Heart right ventricle (tissue), 16 donors: ENCODE measurements around the gene CLBA1. TPM values are rescaled to one million over a fixed set of nuclear protein-coding genes. Genes with fewer than 3 reads are reported as not detected.

Experiments
- ATAC-seq, 8 donors: fragments of 200-7000 bp; cut with Tn5 transposase; one replicate each; pipeline ENCODE4 v1.9.1; 2020; ENCODE audit warnings: mild to moderate bottlenecking in 8 of 8, moderate library complexity in 8 of 8, moderate number of reproducible peaks in 1 of 8
- DNase-seq, 2 donors: peaks; one replicate each; pipeline ENCODE4 v3.0.0-alpha.2; 2020
- H3K27ac ChIP-seq, 10 donors: fragments of 200-600 bp; sonication (generic) in 2 of 10; one replicate each; pipeline versions ENCODE4 v1.5.0 to v1.8.0; 2020 to 2022; ENCODE audit warnings: mild to moderate bottlenecking in 3 of 10
- H3K27me3 ChIP-seq, 7 donors: fragments of 200-600 bp; one replicate each; pipeline ENCODE4 v1.8.0; 2021 to 2022; ENCODE audit warnings: mild to moderate bottlenecking in 2 of 7
- H3K36me3 ChIP-seq, 9 donors: fragments of 200-600 bp; sonication (generic) in 1 of 9; one replicate each; pipeline versions ENCODE4 v1.5.0 to v1.8.0; 2020 to 2022; ENCODE audit warnings: mild to moderate bottlenecking in 2 of 9
- H3K4me1 ChIP-seq, 9 donors: fragments of 200-600 bp; sonication (generic) in 1 of 9; one replicate each; pipeline versions ENCODE4 v1.5.0 to v1.8.0; 2020 to 2022; ENCODE audit warnings: mild to moderate bottlenecking in 4 of 9
- H3K4me3 ChIP-seq, 10 donors: fragments of 200-600 bp; sonication (generic) in 2 of 10; one replicate each; pipeline versions ENCODE4 v1.5.0 to v1.8.0; 2020 to 2022; ENCODE audit warnings: mild to moderate bottlenecking in 7 of 10, moderate library complexity in 2 of 10
- H3K9me3 ChIP-seq, 11 donors: fragments of 200-600 bp in 10 of 11; sonication (generic) in 2 of 11; one replicate each; pipeline versions ENCODE4 v1.5.0 to v1.8.0; 2013 to 2022; ENCODE audit warnings: mild to moderate bottlenecking in 2 of 11, control low read depth in 1 of 11, moderate library complexity in 1 of 11
- WGBS, 2 donors: extraction: QIAGEN DNeasy Blood & Tissue Kit; methylation state at CpG; one replicate each; pipeline ENCODE4 v1.1.7; 2013; ENCODE audit warnings: inconsistent platforms in 1 of 2; 5-methylcytosine and 5-hydroxymethylcytosine counted together
- intact Hi-C, 10 donors: fragments of 100-400 bp; cut with DNase I; formaldehyde crosslinking; loops; one replicate each; pipeline versions ENCODE4 v1.11.1 to v1.14.2; 2022
- polyA plus RNA-seq, 2 donors: library from polyadenylated mRNA; stranded (reverse); fragments of 200-250 nt; gene quantifications; one replicate each; pipeline ENCODE4 v1.2.3, GENCODE V29; 2013
- total RNA-seq, 10 donors: library from RNA; stranded (reverse); fragmentation: NEBNext Ultra II Directional in 3 of 10; extraction: Animal tissue kit (Norgen Biotek cat#: 25700) in 3 of 10; gene quantifications; one replicate each; pipeline versions ENCODE4 v1.2.1 to v1.2.4, GENCODE V29; 2021 to 2023
- TF ChIP-seq, protein P1 (sequence below), 9 donors: fragments of 200-600 bp; sonication (generic) in 2 of 9; IDR thresholded peaks; one replicate each; pipeline versions ENCODE4 v1.5.0 to v1.8.0; 2021 to 2022; ENCODE audit warnings: antibody characterized with exemption in 9 of 9, mild to moderate bottlenecking in 5 of 9, moderate library complexity in 1 of 9
- donor health status: Arrhythmogenic right ventricular cardiomyopathy.
- donor health status: ischemic (EF 13 %, LVEDD 7.1; RV severe dilation, severe dysfunction).
- donor health status: healthy with polysubstance abuse.
- donor health status: DM: no; HTN: yes; CAD: no.
- donor health status: DM: no; HTN: no; CAD: no.
- donor health status: ischemic (EF 25% LVEDD 6.9; RV normal size, moderate dysfunction).
- donor health status: ischemic (EF 25% LVEDD 5.7; RV mildly dilated, moderate dysfunction).
- donor health status: healthy.
- donor health status: DM: yes; HTN: yes; CAD: no.
- donor health status: Ischemic cardiomyopathy.
- donor health status: ischemic (EF 35%, LVEDD 5.7; RV mildly dilated, moderate dysfunction).
- donor health status: nonischemic (EF 11% LVEDD 7.7; RV severe dilation, severe dysfunction).
- donor health status: DM: yes; HTN: yes; CAD: no.
- donor health status: PGD.
- donor health status: ischemic (EF 29% LVEDD 5.4; RV normal size, mild dysfunction).
- donor health status: nonischemic (EF 23%, LVEDD 6.1; RV moderate dilation, normal function).

CLBA1 gene
- total and polyA plus RNA-seq, 12 donors, result 1.2 to 3.5 (median 2.6) TPM

DNA sequence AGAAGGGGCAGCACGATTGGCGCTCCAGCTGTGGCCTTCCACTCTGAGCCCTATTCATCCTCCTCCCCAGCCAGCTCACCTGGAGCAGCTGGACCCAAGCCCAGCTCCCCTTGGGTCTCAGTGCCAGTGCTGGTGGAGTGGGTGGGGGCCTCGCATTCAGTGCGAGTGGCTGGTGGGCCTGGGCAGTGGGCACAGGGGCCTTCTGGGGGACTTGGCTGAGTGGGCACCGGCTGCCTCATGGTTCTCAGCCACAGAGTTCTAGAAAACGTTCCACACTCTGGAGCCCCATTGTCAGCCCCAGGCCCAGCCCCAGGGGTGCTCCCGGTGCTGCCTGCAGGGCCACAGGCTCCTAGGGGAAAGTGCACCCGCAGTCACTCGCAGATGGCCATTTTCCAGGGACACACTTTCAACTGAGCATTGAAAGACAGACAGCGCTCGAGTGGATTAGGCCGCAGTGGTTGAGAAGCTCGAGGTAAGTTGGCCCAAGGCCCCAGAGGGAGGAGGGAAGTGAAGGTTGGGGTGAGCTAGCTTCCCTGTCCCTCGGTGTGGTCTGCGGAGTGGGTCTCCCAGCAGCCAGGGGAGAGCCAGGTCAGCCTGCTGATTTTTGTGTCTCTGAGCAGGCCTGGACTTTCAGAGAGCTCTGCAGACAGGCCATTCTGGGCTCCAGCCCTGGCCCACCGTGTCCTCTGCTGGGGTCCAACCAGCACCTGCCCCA is 3.8 kb downstream of the CLBA1 start:
- TF ChIP-seq, protein P1, sequence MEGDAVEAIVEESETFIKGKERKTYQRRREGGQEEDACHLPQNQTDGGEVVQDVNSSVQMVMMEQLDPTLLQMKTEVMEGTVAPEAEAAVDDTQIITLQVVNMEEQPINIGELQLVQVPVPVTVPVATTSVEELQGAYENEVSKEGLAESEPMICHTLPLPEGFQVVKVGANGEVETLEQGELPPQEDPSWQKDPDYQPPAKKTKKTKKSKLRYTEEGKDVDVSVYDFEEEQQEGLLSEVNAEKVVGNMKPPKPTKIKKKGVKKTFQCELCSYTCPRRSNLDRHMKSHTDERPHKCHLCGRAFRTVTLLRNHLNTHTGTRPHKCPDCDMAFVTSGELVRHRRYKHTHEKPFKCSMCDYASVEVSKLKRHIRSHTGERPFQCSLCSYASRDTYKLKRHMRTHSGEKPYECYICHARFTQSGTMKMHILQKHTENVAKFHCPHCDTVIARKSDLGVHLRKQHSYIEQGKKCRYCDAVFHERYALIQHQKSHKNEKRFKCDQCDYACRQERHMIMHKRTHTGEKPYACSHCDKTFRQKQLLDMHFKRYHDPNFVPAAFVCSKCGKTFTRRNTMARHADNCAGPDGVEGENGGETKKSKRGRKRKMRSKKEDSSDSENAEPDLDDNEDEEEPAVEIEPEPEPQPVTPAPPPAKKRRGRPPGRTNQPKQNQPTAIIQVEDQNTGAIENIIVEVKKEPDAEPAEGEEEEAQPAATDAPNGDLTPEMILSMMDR (IDR thresholded peaks at IDR 0.05), result no peak
- no peak for DNase-seq

DNA sequence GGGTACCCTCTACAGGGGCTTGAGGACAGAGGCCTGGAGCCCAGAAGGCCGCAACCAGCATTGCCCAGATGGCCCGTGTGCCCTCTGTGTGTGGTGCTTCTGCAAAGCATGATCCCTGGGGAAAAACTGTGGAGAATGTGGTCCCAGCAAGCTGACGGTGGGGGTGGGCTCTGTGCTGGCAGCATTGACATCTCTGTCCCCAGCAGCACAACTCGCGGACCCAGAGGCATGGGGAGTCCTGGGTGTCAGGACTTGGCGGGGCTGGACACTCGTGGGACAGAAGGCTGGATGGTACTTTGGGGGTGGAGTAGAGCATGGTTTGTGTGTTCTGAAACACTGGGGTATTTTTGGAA is 4.3 kb downstream of the CLBA1 start:
- ATAC-seq (no peak), DNase-seq (no peak)
- no peaks in the 10 kb centered on the region for H3K9me3 ChIP-seq
- peaks cover 0 to 21% (median 11%) of the 10 kb centered on the region in 9 donors for H3K4me1 ChIP-seq
- 90% methylated on average over 7 of the region's 7 CpGs for WGBS, 2 donors
- TF ChIP-seq, protein P1 (IDR thresholded peaks at IDR 0.05), result no peak
- H3K36me3 ChIP-seq, result peaks cover 0 to 29% (median 0%) of the 10 kb centered on the region in 9 donors
- H3K27ac ChIP-seq, result no peak overlapping the region
- intact Hi-C loops, result loop anchor here in 2 of 10 donors (5.0 to 10.0 kb wide), 2 partner anchors 32 to 1165 kb away; partner anchors contain the start of gene CDCA4 (in 1 of the 2)
- no peaks in the 10 kb centered on the region for H3K27me3 ChIP-seq
- H3K4me3 ChIP-seq, result no peak overlapping the region

More for the DNA sequence above, 3.8 kb downstream of the CLBA1 start:
- 90 to 91% methylated on average over 15 to 16 of the region's 16 CpGs for WGBS, 2 donors
- no peak overlapping the region for H3K27ac ChIP-seq
- ATAC-seq, result no peak
- peaks cover 0 to 24% (median 0%) of the 10 kb centered on the region in 9 donors for H3K36me3 ChIP-seq
- H3K27me3 ChIP-seq, result no peaks in the 10 kb centered on the region
- no peaks in the 10 kb centered on the region for H3K9me3 ChIP-seq
- intact Hi-C loops, result loop anchor here in 1 of 10 donors (5.0 kb wide), 1 partner anchor 33 kb away; the partner anchor contains the start of gene CDCA4
- peaks cover 0 to 23% (median 11%) of the 10 kb centered on the region in 9 donors for H3K4me1 ChIP-seq
- no peak overlapping the region for H3K4me3 ChIP-seq

DNA sequence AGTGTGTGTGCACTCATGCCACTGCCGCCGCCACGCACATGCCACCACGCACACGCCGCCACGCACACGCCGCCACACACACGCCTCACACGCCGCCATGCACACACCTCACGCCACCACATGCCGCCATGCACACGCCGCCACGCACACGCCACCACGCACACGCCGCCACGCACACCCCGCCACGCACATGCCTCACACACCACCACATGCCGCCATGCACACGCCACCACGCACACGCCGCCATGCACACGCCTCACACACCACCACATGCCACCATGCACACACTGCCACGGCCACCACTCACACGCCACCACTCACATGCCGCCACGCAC is 6.3 kb downstream of the CLBA1 start:
- Histone ChIP-seq H3K27ac (no peak overlapping the region), H3K36me3 (peaks cover 0 to 39% (median 0%) of the 10 kb centered on the region in 9 donors), H3K4me1 (peaks cover 0 to 5% (median under 1%) of the 10 kb centered on the region in 9 donors), H3K4me3 (no peak overlapping the region), H3K9me3 (no peaks in the 10 kb centered on the region), H3K27me3 (no peaks in the 10 kb centered on the region)
- WGBS, 2 donors, result 98 to 99% methylated on average over 21 to 34 of the region's 34 CpGs
- TF ChIP-seq, protein P1 (IDR thresholded peaks at IDR 0.05), result no peak
- ATAC-seq, result no peak
- no peak for DNase-seq
- intact Hi-C loops, result loop anchor here in 1 of 10 donors (10.0 kb wide), 1 partner anchor 1167 kb away; no protein-coding TSS in a partner anchor

DNA sequence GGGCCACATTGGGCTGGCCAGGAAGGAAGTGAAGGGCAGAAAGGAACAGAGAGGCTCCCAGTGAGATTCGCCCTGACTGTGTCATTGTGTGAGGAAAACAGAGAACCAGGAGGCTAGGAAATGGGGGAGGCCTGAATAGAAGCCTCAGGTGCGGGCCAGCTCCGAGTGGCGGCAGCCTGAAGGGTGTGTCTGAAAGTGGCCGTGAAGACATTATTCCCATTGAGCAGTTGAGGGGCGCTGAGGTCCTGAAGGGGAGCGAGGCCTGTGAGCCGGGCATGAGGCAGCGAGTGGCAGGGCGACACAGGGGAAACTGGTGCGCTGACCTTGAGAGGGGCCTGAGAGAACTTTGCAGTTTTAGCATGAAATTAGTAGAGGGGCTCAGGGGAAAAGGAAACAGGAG is 6.9 kb downstream of the CLBA1 start:
- Histone ChIP-seq H3K36me3 (peaks cover 0 to 39% (median 0%) of the 10 kb centered on the region in 9 donors), H3K4me1 (no peaks in the 10 kb centered on the region)

More for the DNA sequence above, 6.9 kb downstream of the CLBA1 start:
- no peaks in the 10 kb centered on the region for H3K9me3 ChIP-seq
- no peaks in the 10 kb centered on the region for H3K27me3 ChIP-seq
- TF ChIP-seq, protein P1 (IDR thresholded peaks at IDR 0.05), result no peak
- no peak overlapping the region for H3K27ac ChIP-seq
- WGBS, 2 donors, result 92 to 97% methylated on average over 11 of the region's 11 CpGs
- H3K4me3 ChIP-seq, result no peak overlapping the region
- intact Hi-C loops, result loop anchor here in 1 of 10 donors (10.0 kb wide), 1 partner anchor 1168 kb away; no protein-coding TSS in a partner anchor
- DNase-seq (no peak), ATAC-seq (no peak)
